GM13976 (cell line): ENCODE measurements around the gene GALNT14.

ENCODE experiments used
- DNase-seq: peaks from one replicate; pipeline ENCODE4 v3.0.0; 2012; ENCODE audit warnings: low spot score
- in situ Hi-C: fragments of 300-500 bp; cut with MboI; formaldehyde crosslinking; loops from one replicate; pipeline ENCODE4 v1.12.0; 2022; ENCODE audit warnings: low sequenced_read_pairs, mixed read lengths, inconsistent platforms; ENCODE audit not compliant: unreplicated experiment
- TF ChIP-seq, protein P1 (sequence below): IDR thresholded peaks from 2 replicates; pipeline ENCODE4 v1.5.1; 2012; ENCODE audit warnings: borderline replicate concordance, mild to moderate bottlenecking; ENCODE audit not compliant: insufficient read depth; ENCODE audit errors: extremely low read depth, missing control alignments, control extremely low read depth

Gene GALNT14

DNA sequence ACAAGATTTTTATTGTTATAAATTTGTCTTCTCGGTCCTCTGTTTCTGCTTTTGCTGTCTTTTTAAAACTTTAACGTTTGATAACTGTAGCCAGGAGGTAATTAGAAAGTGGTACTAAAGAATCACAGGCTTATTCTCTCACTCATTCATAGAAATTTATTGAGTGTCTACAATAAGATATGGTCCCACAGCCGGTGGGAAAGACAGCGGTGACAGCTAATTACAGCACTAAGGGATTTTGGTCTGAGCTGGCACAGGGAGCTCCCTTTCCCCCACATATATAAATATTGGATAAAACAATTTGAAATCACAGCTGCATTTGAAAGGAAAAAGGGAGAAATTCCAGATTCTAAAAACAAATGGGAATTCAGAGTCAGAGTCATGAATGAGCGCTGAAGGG, 237.9 kb downstream of the GALNT14 start:
- TF ChIP-seq, protein P1, sequence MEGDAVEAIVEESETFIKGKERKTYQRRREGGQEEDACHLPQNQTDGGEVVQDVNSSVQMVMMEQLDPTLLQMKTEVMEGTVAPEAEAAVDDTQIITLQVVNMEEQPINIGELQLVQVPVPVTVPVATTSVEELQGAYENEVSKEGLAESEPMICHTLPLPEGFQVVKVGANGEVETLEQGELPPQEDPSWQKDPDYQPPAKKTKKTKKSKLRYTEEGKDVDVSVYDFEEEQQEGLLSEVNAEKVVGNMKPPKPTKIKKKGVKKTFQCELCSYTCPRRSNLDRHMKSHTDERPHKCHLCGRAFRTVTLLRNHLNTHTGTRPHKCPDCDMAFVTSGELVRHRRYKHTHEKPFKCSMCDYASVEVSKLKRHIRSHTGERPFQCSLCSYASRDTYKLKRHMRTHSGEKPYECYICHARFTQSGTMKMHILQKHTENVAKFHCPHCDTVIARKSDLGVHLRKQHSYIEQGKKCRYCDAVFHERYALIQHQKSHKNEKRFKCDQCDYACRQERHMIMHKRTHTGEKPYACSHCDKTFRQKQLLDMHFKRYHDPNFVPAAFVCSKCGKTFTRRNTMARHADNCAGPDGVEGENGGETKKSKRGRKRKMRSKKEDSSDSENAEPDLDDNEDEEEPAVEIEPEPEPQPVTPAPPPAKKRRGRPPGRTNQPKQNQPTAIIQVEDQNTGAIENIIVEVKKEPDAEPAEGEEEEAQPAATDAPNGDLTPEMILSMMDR = no peak
- no peak for DNase-seq
- in situ Hi-C loops = no loop called here

DNA sequence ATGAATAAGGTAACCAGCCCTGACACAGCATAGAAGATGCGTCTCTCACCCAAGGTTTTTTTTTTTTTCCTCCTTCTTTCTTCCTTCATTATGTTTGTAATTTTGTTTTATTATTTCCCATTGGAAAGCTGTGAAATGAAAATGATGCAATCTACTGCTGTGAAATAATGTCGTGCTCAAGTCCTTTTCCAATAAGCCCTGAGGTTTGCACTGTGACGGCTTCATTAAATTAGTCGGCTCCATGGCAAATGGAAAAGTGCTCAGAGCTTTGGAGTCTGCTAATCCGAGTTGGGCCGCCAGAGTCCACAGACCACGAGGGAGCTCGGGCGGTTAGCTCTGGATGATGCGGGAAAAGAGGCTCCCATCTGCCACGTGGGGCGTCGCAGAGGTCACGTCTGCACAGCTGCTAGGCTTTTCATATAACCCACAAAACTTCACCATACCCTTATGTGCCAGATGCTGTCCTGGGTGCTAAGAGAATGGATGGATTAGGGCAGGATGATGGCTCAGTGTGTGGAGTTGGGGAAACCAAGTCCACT, 238.7 kb downstream of the GALNT14 start:
- no peak for DNase-seq
- TF ChIP-seq, protein P1 = no peak
- in situ Hi-C loops = no loop called here

DNA sequence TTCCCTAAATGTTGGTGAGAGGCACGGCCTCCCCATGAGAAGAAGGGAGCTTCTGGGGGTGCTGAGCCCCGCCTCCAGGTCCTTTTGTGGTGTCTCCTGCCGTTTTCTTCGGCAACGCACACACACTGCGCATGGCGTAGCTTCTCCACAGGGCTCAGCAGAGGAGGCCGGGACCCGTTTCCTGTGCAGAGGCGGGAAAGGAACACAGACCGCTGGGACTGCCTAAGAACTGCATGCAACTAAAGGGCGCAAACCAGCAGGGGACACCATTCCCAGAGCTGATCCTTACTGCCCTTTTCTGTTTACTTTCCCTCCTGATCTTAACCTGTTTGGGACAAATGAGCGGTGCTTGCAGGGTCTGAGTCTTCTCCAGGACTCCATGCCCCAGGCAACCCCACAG, 240.7 kb downstream of the GALNT14 start:
- TF ChIP-seq, protein P1 = no peak
- no peak for DNase-seq
- in situ Hi-C loops = no loop called here

DNA sequence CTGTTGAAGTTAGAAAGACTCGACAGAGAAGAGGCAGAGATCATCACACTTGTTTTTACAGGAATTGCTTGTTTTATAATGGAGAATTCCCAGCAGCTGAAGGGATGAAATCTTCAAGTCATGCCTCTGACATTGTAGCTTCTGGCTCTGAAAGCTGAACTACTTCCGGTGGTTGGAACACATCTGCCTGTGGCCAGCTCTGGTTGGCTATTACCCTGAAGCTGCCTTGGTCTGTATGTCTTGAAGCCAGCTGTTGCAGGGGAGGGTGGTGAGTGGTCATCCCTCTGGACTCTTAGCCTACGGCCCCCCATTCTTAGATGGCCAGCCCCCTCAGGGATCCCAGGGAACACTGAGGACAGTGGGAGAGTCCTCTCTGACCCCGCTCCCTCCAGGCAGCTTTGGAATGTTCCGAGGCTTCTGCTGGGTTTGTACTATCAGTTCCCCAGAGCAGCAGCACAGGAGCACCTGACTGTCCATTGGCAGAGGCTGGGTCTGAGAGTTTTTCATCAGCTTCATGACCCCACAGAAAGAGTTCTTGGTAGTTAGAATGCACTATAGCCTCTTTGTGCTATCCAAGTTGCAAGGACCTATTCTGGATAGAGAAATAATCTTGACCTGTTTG, 243.6 kb downstream of the GALNT14 start:
- TF ChIP-seq, protein P1 = no peak
- no peak for DNase-seq
- in situ Hi-C loops = no loop called here

DNA sequence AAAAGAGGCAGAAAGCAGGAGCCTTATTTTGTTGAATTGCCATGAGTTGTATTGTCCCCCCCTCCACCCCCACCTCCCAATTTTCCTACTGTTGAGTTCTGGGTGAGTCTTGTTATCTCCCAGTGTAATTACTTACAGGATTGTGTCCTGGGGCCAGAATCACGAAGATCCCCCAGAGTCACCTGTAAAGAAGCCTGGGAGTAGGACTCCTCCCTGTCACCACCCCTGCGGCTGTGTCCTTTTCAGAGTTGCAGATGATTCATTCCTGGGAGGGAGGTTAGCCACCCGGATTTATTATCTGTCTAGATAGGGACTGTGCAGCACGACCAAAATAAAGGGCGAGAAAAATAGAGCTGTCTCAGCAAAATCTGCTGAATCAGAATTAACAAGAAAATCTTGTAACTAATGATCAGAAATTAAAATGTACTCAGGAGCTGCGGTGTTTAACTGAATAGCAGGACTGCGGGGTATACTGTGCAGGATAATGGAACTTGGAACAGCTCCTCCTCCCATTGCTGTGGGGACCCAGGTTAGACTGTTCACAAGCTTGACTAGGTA, 249.3 kb downstream of the GALNT14 start:
- TF ChIP-seq, protein P1 = no peak
- in situ Hi-C loops = no loop called here
- DNase-seq = no peak

DNA sequence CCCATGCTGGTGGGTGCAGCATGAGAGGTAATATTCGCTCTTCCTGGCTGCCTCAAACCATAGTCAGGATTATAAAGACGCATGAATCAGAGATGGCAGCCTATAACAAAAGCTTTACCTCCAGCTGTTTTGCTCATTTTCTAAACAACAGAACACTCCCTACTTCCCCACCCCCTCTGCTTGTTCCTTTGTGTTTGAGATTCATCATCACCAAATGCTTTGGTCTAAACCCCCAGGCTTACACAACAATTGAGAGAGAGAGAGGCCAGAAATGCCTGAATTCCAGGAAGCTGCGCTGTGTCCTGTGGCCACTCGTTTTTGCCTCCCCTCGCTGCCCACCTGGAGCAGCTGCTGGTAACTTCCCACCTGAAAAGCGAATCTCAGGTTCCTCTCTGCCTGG, 252.2 kb downstream of the GALNT14 start:
- TF ChIP-seq, protein P1 = no peak

More for the DNA sequence above, 252.2 kb downstream of the GALNT14 start:
- DNase-seq = no peak
- in situ Hi-C loops = no loop called here
